ENCODE data around the gene SHBG.

GRCh38 chr17:7589204-7589868, 40.6 kb upstream of the SHBG start:
- TF ChIP-seq CTCF (IDR thresholded peaks at IDR 0.05) (peak; percentile 84 to 95 (median 91)), POLR2A (IDR thresholded peaks at IDR 0.05) (peak in 1 of 2 donors; percentile 14)
